SKM-1 (cell line): ENCODE measurements around the gene CHD5.

Experiments used
- DNase-seq: peaks from one replicate; lab custom pipeline; 2025; ENCODE audit not compliant: unreplicated experiment; lab: John Stamatoyannopoulos, UW

The CHD5 gene

DNA sequence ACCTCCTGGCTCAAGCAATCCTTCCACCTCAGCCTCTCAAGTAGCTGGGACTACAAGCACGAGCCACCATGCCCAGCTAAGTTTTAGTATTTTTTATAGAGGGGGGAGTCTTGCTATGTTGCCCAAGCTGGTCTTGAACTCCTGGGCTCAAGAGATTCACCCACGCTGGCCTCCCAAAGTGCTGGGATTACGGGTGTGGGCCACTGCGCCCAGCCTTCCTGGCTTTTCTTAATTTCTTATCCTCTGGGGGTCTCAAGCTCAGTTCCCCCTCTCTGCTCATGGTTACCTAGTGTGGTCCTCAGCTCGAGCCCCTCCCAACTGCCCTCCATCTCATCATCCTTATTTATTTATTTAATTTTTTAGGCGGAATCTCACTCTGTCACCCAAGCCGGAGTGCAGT is 22.1 kb upstream of the CHD5 start:
- DNase-seq = no peak

DNA sequence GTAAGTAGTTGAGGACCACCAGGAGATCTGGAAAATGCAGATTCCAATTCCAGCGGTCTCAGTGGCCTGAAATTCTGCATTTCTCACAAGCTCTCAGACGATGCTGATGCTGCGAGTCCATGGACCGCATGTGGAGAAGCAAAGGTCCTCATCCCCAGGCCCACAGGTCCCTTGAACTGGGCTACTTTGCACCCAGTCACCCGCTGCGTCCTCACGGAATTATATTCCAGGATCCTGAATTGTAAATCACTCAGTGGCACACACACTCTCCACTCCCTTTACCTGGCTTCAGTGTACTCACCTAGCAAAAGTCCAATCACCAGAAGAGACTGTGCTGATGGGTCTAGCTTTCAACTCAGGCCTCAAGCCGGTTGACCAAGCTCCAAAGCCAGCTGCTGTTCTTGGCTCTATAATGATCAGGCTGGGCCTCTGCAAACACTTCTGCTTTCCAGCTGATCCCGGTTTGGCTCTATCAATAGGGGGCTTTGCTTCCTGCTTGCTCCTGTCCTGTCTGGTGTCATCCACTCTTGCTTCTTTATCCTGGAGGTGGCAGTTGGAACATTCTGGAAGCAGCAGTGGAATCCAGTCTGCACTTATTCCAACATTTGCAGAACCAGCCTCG is 20.2 kb upstream of the CHD5 start:
- DNase-seq = no peak

DNA sequence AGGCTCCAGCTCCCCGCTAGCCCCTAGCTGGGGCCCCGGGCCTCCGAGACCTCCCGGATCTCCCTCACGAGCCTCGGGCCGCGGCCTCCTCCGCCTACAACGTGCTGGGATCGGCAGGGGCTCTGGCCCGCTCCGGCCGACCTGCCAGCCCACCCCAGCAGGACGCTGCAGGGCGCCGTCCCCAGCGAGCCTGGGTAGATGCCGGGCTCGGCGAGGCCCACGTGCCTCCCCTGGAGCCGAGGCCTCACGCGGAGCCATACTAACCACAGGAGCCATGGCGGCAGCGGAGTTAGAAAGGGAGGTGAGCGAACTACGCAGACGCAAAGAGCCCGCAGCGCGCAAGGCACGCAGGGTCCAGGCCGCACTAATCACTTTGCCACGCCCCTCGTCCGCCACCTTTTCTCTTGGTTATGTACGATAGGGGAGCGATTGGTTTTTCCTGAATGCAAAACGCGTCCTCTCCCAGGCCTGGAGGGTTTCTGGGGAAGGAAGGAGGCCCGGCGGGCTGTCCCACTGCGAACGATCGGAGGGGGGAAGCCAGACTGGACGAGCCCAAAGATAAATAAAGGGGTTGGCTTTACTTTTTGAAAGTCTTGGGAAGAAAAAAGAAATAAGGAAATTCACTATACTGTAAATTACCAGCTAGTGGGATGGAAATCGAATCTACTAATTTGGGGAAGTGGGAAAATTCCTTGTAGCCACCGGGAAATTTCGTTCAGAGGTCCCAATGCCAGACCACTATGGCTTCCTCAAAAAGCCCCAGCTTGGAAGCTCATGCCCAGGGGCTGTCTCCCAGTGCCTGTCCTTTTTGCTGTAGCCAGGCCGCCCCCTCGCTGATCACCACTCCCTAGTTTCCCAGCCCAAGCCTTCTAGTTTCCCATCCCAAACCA is 19.4 kb upstream of the CHD5 start, which contains the start of gene RPL22:
TSS of gene RPL22 (minus strand) at position 298 of the 890 bp plus-strand sequence. CDS start at position 276, 22 bp downstream.
- DNase-seq = peak; percentile 96

DNA sequence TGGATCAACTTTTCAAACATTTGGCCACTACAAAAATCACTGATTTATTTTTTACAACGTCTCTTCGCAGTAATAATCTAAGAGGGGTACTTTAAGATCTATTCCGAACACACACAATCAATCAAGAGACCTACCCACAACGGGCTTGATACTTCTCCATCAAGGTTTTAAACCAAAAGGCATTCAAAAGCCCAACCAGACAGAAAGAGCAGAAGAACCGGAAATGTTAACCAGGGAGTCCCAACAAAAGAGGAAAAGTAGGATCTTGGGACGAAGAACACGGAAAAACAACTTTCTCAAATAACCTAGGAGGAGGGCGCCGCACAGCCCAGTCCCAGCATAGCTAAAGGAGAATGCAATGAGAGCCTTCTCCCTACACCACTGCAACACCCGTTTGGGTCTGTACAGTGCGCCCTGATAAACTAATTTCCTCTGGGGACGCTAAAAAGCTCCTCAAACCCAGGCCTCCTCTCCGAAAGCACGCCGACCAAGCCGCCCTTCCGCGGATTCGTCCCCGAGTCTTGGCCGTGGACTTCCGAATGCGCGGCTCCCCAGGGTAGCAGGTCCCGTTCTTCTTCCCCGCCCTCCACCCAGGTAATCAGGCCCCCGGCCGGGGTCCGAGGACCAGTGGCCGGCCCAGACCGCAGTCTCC is 18.7 kb upstream of the CHD5 start:
- DNase-seq = no peak

DNA sequence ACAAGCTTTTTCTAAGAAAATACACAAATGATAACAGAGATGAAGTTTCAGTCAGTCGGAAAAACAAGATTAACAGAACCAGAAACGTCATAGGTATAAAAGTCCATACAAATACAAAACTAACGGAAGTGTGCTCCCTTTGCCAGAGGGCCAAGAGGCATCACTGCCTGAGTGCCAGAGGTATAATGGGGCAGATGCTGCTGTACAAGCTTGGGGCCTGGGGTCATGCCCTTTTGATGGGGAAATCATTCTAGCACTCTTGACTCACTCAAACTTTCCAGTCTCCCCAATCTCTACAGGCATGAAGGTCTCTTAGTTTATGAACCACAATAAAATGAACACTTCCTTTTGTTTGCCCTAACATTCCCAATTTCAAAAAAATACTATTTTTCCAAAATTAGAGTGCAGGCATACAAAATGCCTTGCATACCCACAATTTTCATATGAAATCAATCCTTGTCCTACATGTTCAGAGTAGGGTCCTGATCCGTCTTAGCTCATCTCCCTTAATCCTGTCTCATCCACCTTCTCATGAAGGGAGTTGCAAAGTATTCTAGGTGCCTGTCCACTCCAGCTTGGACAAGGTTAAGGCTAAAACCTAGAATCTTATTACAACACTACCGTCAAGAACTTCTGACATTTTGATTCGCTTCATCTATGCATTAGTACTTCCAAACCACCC is 17.8 kb upstream of the CHD5 start:
- DNase-seq = no peak

DNA sequence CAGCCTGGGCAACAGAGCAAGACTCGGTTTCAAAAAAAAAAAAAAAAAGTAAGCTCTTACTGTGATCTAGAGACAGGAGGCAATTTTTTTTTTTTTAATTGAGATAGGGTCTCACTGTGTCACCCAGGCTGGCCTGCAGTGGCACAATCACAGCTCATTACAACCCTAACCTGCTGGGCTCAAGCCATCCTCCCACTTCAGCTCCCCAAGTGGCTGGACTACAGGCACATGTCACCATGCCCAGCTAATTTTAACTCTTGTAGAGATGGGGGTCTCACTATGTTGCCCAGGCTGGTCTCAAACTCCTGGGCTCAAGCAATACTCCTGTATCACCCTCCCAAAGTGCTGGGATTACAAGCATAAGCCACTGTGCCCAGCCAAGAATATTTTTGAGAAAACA is 11.8 kb upstream of the CHD5 start:
- DNase-seq = no peak

DNA sequence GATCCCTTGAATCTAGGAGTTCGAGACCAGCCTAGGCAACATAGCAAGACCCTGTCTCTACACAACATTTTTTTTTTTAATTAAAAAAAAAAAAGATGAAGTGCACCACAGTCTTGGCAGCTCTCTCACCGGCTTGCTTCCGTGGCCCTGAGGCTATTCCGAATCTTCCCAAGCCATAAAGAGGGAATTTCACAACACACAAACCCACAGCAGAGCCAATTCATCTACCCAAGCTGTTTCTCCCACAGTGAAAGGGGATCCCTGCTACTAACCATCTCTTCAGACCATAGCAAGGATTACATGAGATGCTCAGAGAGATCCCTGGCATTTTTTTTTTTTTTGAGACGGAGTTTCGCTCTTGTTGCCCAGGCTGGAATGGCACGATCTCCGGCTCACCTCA is 8.3 kb upstream of the CHD5 start:
- no peak for DNase-seq

DNA sequence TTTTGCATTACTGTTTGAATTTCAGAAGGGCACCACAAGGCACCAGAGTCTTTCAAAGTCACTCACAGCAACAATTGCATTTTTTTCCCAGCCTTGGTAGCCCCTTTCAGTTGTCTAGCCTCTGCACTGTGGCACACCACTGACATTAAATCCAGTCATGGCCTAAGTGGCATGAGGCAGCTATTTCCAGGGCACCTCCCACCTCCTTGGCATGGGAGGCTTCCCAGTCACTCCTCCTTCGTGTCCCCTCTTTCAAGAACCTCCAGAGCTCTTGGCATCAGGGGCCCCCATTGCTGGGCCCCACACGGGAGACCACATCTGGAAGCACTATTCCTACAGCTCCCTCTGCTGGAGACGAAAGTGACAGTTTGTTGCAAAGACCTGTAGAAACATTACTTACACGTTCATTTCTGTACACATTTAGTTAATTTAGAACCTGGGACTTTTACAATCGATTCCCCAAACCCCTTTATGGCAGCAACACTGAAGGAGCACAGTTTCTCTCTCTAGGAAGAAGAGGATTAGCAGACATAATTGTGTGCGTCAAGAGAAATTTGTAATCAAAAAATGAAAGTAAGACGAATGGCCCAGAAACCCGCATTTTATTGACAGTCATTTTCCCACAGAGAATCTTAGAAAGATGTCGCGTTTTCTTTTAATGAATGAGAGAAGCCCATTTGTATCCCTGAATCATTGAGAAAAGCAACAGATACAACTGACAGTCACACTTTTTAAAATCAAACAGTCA is 5.7 kb upstream of the CHD5 start:
- no peak for DNase-seq

DNA sequence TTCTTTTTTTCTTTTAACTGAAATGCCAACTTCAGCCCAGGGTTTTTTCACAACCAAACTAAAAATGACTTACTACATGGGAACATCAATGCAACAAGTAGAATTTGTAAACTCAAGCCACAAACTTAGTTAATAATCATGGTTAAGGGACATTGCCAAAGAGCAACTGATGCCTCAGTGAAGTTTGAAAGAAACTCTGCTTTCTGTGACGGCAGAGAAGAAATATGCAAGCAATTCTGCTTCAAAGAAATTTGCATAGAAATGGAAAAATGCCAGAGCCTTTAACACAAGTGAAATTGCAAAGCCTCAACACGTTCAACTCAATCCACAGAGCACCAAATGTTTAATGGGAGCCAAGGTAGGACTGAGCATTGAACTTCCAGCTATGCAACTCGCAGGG is 5.0 kb upstream of the CHD5 start:
- no peak for DNase-seq

DNA sequence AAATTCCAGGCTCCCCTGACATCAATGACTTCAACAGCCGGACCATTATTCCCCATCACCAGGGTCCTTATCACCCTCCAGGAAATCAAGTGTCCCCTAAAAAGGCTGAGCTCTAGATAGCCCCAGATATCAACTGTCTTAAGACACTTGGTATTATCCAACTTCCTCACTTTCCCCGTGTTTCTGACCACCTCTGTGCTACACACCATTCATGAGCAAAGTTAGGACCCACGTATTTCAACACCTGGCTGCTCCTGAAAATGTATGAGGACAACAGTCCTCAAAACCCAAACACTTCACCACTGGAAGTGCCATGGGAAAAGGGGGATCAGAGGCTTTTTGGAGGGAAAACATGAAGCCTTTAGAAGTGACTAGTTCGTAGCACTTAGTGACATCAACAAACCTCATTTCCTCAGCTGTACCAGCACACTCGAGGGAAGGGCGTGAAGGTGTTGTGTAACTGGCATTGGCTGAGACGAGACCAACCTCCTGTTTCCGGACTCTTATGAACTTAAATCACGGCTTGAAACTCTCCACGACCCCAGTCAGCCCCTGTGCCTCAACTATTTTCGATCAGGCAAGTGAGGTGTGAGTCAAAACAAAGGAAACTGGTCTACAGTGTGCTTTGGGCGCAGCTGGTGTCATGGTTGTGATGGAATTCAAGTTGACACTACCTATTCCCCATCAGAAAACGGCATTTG is 4.1 kb upstream of the CHD5 start:
- no peak for DNase-seq

DNA sequence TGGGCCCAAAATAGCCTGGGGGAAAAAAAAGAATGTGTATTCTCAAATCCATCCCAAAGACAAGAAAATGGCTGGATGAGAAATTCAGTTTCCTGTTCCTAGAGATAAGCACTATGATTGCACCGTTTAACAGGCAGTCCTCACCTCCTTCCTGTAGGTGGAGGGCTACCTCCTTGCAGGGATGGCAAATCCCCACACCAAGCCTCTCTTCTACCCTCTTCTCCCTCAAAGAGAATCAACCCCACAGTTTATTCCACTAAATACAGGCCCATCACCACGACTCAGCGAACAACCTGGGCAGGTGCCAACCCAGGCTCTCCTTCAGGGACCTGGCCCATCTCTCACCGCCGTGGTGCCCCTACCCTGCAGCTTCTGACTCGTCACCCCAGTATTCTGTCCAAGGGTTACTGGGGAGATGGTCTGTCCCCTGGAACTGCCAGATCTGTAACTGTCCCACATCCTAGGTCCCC is 3.4 kb upstream of the CHD5 start:
- DNase-seq = no peak

DNA sequence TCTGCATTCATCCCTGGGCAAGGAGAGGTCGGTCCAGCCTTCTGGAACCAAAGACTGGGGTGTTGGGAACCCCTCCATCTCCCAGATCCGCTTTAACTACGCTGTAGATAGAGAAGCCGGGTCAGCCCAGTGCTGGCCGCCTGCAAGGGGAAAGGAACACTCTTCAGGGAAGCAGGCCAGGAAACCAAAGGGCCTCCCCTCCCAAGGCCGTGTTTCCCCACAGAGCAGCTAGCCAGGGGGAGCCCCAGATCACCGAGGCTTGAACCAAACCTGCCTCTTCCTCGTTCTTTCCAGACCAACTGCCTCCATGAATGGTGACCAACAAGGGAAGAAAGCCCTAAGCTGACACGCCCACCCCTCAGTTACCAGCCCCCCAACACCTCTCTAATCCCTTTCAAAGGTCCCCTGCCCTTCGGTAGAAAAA is 1.2 kb upstream of the CHD5 start:
- no peak for DNase-seq

DNA sequence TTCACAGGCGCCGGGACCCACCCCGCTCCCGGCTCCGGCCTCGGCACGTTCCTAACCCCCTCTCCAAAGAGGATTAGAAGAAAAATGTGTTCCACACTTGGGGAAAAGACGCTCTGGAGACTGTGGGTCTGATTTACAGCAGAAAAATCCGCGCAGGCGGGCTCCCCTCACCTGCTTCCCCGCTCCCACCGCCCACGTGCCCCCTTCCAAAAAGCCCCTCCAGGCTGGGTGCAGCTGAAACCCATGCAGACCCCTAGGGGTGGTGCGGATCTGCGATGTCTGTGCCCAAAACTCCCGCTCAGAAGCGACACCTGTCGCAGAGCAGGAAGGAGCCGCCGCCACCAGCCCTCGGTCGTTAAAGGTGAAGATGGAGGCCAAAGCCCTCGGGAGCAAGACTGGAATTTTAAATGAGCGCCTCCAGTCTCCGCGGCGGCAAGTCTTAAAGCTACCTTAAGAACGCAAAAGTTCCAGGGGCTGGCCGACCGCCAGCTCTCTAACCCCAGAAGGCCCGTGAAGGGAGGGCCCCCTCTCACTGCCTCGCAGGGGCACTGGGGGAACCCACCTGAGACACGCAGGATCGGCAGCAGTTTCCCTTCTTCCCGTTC is 688 bp upstream of the CHD5 start:
- no peak for DNase-seq

DNA sequence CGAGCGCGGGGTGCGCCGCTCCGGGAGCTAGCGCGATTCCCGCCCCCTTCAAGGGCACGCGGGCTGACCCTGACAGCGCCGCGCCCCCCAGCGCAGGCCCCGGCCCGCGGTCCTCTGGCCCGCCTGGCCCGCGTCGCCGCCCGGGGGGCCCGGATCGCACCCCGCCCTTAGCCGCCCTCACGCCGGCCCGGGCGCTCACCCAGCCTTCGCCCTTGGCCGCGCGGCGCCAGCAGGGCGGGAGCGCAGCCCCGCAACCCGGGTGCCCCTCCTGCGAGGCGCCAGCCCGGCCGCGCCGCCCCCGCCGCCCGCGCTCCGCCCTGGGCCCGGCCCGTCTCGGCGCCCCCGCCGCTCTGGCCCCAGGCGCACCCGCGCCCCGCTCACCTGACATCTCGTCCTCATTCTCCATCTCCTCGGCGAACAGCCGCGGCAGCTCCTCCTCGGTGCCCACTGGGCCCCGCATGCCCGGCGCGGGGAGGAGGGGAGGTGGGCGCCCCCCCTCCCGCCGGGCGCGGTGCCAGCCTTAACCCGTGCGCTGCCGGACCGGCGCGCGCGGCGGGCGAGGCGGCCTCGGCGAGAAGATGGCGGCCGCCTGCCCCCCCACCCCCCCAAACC is 451 bp downstream of the CHD5 start:
- no peak for DNase-seq

DNA sequence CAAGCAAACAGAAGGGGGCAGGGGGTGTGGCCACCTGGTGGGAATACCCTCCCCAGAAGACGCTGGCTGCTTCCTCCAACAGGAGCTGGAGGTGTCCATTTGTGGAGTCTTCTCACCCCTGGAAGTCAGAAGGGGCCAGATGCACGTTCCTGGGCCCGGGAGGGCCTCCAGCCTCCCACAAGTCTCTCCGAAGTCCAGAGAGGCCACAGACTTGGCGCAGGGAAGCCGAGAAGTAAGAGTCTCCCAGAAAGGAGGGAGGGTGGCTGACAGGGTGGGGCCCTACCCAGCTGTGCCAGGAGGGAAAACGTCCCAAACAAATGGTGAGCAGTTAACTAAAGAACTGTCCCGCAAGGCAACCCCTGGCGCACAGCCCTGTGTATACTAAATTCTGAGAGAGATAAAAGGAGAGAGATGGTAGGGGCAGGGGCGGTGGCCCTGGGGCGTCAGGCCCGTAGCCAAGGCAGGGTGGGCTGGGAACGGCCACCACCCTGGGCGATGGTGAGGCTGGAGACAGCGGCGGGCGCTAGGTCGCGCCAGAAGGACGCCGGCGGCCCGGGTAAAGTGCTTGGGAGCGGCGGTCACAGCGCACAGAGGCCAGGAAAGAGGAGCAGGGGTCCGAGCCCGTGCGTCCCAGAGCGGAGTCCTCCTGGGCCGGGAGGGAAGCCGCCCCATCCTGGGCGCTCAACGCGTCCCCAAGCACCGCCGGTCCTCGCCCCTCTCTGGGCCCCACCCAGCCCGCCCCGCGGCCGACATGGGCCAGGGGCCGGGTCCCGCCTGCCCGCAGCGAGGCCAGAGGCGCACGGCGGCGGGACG is 1.2 kb downstream of the CHD5 start:
- no peak for DNase-seq

DNA sequence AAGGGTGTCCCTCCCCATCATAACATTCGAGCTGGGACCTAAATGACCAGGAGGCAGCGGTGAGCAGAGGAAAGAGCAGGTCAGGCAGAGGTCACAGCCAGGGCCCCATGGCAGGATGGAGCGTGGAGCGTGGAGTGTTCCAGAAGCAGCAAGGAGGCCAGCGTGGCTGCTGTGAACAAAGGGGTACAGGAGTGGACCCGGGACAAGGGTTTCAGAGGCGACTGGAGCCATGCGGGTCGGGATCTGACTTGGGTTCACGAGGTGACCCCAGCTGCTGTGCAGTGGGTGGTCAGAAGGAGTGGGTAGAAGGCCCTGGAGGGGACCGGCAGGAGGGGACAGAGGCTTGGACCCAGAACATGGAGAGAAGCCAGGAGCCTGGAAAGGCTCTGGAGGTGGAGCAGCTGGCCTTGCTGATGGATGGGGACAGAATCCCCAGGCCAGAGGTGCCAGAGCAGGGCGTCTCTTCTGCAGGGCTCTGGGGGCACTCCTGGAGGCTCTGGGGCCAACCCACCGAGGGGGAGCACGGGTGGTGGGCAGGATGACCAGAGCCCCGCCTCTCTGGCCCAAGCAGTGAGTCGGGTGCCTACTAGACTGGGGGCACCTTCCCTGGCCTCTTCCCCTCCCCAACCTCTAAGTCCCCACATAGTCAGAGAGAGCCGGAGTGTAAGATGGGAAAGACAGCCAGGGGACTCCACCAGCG is 2.3 kb downstream of the CHD5 start:
- DNase-seq = no peak

DNA sequence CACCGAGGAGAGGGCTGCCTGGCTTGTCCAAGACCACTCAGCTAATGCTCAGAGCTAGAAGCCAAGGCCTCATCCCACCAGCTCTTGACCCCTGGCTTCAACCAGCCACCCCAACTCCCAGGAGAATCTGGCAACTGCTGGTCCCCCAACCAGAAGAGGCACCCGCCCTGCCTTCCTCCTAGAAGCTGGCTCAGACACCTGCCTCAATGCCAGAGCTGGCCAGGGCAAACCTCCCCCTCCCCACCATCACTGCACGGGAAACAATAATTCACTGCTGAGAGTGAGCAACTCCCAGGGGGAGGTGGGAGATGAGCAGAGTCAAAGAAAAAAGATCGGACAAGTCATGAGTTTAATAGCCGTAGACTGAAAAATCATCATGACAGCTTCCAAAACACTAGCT is 3.3 kb downstream of the CHD5 start:
- DNase-seq = no peak

DNA sequence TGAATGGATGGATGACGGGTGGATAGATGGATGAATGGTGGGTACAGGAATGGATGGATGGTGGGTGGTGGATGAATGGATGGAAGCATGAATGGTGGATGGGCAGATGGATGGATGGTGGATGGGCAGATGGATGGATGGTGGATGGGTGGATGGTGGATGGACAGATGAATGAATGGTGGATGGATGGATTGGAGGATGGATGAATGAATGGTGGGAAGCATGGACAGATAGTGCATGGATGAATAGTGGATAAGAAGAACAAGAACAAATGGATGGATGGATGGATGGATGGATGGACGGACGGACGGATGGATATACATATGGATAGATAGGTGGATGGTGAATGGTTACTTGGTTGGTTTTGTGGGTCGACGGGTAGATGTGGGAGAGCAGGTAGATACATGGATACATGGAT is 4.7 kb downstream of the CHD5 start:
- DNase-seq = no peak
